Renal pelvis (tissue), 4 donors: ENCODE measurements around the gene GYPB. TPM values are rescaled to one million over a fixed set of nuclear protein-coding genes. Genes with fewer than 3 reads are reported as not detected.
"Not testable (repeated sequence)": the region's sequence is repeated elsewhere in the genome, so short reads cannot be mapped to it uniquely, and the experiment has no call there.

Experiments used
- DNase-seq: peaks from one replicate; pipeline ENCODE4 v3.0.0-alpha.2; 2013
- polyA plus RNA-seq, 3 donors: library from polyadenylated mRNA; unstranded; fragments of 120-200 nt; gene quantifications; one replicate each; pipeline ENCODE4 v1.2.1, GENCODE V29; 2013; ENCODE audit not compliant: insufficient read length in 3 of 3

Gene GYPB
- polyA plus RNA-seq, 3 donors: 2.1 to 3.3 (median 2.8) TPM

- DNase-seq: not testable (repeated sequence)
These were observed 1.9 kb downstream of the GYPB start for GRCh38 chr4:144017271-144017670.

DNA sequence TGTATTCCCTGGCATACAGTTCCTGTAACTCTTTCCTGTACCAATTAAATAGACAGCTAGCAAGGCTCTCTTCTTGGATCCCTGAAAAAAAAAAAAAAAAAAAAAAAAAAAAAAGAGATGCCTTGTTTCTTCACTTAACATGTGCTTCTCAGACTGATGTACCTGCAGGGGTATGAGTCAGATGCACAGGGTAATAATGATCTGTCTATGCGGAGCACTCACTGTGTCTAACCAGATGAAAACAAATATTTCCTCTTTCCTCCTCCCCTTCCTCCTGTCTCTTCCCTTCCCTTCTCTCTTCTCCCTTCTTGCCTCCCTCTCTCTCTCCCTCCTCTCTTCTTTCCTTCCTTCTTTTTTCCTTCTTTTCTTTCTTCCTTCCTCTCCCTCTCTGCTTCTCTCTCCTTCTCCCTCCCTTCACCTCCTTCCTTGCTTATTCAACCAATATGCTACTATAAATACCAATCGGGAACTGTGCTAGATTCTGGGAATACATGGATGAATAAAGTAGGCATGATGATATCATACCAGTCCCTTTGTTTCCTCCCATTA, 3.0 kb downstream of the GYPB start:
- not testable (repeated sequence) for DNase-seq

- no peak for DNase-seq
These were observed 4.4 kb downstream of the GYPB start for GRCh38 chr4:144014808-144015207.

GRCh38 chr4:144008602-144009001, 10.6 kb downstream of the GYPB start:
- DNase-seq: not testable (repeated sequence)

- DNase-seq: not testable (repeated sequence)
These were observed 11.2 kb downstream of the GYPB start for GRCh38 chr4:144007960-144008359.

DNA sequence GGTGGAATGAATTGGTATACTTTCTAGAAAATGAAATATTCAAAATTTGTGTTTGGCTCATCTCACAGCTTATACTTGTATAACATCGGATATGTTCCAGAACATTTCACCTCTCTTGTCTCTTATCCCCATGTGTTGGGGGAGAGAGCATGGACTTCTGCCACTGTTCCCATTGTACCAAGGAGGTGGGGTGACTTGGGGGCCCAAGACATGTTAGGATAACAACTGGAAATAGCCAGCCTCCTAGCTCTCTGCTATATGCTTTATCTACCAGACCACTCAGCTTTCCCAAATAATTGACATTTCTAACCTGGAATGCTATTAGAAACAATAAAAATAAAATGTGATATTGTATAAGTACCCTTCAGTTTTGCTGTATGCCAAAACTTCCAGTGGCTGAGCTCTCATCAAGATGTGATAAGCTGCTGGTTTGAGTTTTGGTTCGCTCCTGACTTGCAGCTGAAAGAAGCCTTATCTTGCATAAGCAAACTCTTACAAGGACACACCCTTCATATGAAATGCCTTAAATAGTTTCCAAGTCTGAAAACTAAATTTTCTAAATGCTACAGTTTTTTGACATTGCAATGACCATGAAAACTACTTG, 12.9 kb downstream of the GYPB start:
- DNase-seq: not testable (repeated sequence)

- DNase-seq: not testable (repeated sequence)
These were observed 13.6 kb downstream of the GYPB start for GRCh38 chr4:144005558-144005953.

DNA sequence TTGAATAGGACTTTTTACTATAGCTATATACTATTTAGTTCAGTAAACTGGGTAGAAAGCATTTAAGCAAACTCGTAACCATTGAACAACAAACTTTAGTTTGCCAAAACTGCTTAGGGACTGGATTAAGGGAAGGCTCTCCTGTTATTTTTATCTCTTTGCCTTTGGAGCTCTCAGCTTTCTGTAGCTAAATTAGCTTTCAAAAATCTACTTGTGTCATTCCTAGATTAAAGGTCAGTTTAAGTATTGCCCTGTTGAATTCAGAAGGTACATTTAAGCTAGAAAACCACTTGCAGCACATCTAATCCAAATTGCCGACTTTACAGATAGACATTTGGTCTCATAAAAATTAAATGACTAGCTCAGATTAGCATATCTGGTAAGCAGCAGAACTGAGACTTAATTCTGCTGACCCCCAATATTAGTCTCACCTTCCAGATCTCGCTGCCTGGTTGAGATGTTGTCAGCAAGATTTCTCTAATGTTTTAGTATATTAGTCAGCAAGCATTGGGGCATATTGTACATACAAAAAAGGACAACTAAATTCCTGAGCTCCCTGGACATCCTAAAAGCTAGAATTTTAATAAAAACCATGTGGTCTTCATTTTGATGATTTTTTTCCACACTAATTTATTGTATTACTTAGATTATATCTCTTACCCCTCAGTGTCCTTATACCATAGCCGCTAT, 14.2 kb downstream of the GYPB start:
- not testable (repeated sequence) for DNase-seq

- not testable (repeated sequence) for DNase-seq
These were observed 15.3 kb downstream of the GYPB start for GRCh38 chr4:144003890-144004265.

GRCh38 chr4:144003205-144003889, 15.8 kb downstream of the GYPB start:
- not testable (repeated sequence) for DNase-seq

DNA sequence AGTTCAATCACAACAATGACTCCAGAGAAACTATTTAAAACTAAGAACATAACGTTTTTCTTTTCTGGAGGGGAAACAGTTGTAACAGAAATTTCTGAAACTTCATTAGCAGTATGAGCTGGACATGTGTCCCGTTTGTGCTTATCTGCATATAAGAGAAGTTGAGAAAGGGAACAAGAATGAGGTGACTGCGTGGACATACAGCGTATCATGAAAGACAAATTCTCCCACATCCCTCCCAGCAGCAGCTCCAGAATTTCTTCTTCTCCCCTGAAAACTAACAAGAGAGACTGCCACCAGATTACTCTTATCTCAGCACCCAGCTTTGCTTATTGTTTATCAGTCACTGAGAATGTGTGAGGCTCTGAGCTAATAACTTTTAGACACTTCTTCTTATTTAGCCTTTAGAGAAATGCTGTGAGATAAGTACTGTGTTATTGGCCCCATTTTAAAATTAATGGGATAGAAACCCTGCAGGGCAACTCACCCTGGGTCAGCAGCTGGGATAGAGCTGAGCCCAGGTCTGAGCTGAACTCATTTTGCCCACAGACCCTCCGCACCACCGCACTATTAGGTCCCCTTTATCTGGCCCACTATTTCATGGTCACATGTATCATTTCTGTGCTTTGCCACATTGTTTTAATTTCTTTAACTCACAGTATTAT, 18.7 kb downstream of the GYPB start:
- not testable (repeated sequence) for DNase-seq

- DNase-seq: not testable (repeated sequence)
These were observed 23.0 kb downstream of the GYPB start for GRCh38 chr4:143996193-143996592.

GRCh38 chr4:143991761-143992160, 27.4 kb downstream of the GYPB start:
- not testable (repeated sequence) for DNase-seq

DNA sequence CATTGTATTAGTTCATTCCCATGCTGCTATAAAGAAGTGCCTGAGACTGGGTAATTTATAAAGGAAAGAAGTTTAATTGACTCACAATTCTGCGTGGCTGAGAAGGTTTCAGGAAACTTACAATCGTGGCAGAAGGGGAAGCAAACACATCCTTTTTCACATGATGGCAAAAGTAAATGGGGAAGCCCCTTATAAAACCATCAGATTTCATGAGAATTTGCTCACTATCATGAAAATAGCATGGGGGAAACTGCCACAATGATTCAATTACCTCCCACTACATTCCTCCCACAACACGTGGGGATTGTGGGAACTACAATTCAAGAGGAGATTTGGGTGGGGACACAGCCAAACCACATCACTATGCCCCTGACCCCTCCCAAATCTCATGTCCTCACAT, 28.5 kb downstream of the GYPB start:
- not testable (repeated sequence) for DNase-seq

GRCh38 chr4:143986180-143986579, 33.0 kb downstream of the GYPB start:
- no peak for DNase-seq

DNA sequence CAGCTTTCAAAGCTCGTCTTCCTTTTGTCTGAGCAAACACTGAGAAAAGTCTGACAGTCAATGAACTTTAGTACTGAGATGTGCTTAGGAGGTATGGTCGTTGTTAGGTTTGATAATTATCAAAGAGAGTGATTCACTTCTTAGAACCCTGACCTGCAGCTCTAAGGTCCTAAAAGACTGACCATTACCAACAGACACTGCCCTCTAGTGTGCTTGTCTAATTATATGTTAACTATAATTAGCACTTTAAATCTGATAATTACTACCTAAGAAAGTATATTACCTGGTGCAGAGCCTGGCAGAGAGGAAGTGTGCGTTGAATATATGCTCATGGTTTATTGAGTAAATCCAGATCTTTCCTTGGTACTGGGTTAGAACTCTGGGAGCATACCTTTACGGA, 38.4 kb downstream of the GYPB start:
- DNase-seq: not testable (repeated sequence)

- not testable (repeated sequence) for DNase-seq
These were observed 43.7 kb downstream of the GYPB start for GRCh38 chr4:143975527-143975926.

- not testable (repeated sequence) for DNase-seq
These were observed 45.2 kb downstream of the GYPB start for GRCh38 chr4:143974021-143974420.

- DNase-seq: no peak
These were observed 58.1 kb downstream of the GYPB start for GRCh38 chr4:143961075-143961474.

DNA sequence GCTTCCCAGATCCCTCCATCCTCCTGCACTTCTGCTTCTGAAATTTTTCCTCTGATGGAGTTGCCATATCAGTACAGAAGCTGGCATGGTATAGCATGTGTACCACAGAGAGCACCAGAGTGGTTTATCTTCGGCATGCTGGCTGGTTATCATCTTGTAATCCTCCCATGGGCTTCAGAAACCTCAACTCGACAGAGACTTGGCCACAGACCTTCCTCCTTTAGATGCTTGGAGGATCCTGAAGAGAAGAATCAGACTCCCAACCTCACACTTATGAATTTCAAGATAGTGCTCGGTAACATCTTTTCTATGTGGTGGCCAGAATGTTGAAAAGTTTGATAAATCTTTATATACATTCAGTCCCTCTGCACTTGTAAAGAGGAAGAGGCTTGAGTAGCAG, 63.9 kb downstream of the GYPB start:
- DNase-seq: not testable (repeated sequence)

DNA sequence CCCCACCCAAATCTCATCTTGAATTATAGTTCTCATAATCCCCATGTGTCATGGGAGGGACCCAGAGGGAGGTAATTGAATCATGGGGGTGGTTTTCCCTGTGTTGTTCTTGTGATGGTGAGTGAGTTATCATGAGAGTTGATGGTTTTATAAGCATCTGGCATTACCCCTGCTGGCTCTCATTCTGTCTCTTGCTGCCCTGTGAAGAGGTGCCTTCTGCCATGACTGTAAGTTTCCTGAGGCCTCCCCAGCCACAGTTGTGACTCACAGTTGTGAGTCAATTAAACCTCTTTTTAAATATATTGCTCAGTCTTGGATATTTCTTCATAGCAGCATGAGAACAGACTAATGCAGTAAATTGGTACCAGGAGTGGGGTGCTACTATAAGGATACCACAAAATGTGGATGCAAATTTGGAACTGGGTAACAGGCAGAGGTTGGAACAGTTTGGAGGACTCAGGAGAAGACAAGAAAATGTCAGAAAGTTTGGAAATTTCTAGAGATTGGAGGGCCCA, 67.7 kb downstream of the GYPB start:
- DNase-seq: not testable (repeated sequence)

- DNase-seq: not testable (repeated sequence)
These were observed 68.2 kb downstream of the GYPB start for GRCh38 chr4:143950967-143951366.
